CD4-positive, alpha-beta T cell treated with Interleukin-12 subunit alpha and Interleukin-12 subunit beta, for 1 hour (primary cell): ENCODE measurements around the gene NHS.

Source experiments
- DNase-seq: peaks from one replicate; pipeline ENCODE4 v3.0.0-alpha.2; 2020

Gene NHS

GRCh38 chrX:17740137-17741122, 365.4 kb downstream of the NHS start:
- DNase-seq, result no peak

GRCh38 chrX:17741123-17741511, 366.1 kb downstream of the NHS start:
- DNase-seq, result no peak

- no peak for DNase-seq
Observed at GRCh38 chrX:17743913-17744312, 368.9 kb downstream of the NHS start.

GRCh38 chrX:17744896-17745523, 370.0 kb downstream of the NHS start:
- DNase-seq, result peak; percentile 2

GRCh38 chrX:17747692-17748091, 372.7 kb downstream of the NHS start:
- no peak for DNase-seq

- no peak for DNase-seq
Observed at GRCh38 chrX:17748684-17749083, 373.7 kb downstream of the NHS start.

- DNase-seq, result no peak
Observed at GRCh38 chrX:17750436-17750835, 375.4 kb downstream of the NHS start.

- no peak for DNase-seq
Observed at GRCh38 chrX:17758382-17758781, 383.4 kb downstream of the NHS start.

GRCh38 chrX:17759990-17760389, 385.0 kb downstream of the NHS start:
- DNase-seq, result no peak

GRCh38 chrX:17767734-17768133, 392.7 kb downstream of the NHS start:
- DNase-seq, result no peak

- DNase-seq, result no peak
Observed at GRCh38 chrX:17768997-17769396, 394.0 kb downstream of the NHS start.

GRCh38 chrX:17769701-17770269, 394.8 kb downstream of the NHS start:
- peak; percentile 14 for DNase-seq

GRCh38 chrX:17773221-17773876, 398.3 kb downstream of the NHS start:
- no peak for DNase-seq

GRCh38 chrX:17774053-17774452, 399.1 kb downstream of the NHS start:
- DNase-seq, result no peak

GRCh38 chrX:17778997-17779396, 404.0 kb downstream of the NHS start:
- no peak for DNase-seq

GRCh38 chrX:17779434-17779833, 404.4 kb downstream of the NHS start:
- peak; percentile 0 for DNase-seq
